Chondrocyte (in vitro differentiated cells): ENCODE data around the gene KRTAP5-2. TPM values are rescaled to one million over a fixed set of nuclear protein-coding genes. Genes with fewer than 3 reads are reported as not detected.

Experiments used
- DNase-seq: peaks from one replicate; pipeline ENCODE4 v3.0.0; 2021; ENCODE audit warnings: mixed read lengths, low spot score
- H3K27ac Mint-ChIP-seq: one replicate; pipeline ENCODE4 v1.8.0; 2021; ENCODE audit warnings: mild to moderate bottlenecking, moderate library complexity, mixed read lengths; ENCODE audit not compliant: unreplicated experiment
- H3K27me3 Mint-ChIP-seq: 2 replicates; pipeline ENCODE4 v1.8.0; 2021; ENCODE audit warnings: low read depth, mixed read lengths
- H3K36me3 Mint-ChIP-seq: 2 replicates; pipeline ENCODE4 v1.8.0; 2021; ENCODE audit warnings: low read depth, mixed read lengths
- H3K4me1 Mint-ChIP-seq: 2 replicates; pipeline ENCODE4 v1.8.0; 2021; ENCODE audit warnings: low read depth, mild to moderate bottlenecking, mixed read lengths
- H3K4me3 Mint-ChIP-seq: one replicate; pipeline ENCODE4 v1.8.0; 2021; ENCODE audit warnings: mild to moderate bottlenecking, moderate library complexity, mixed read lengths; ENCODE audit not compliant: unreplicated experiment
- H3K9me3 Mint-ChIP-seq: 2 replicates; pipeline ENCODE4 v1.8.0; 2021; ENCODE audit warnings: low read depth, mixed read lengths
- total RNA-seq: library from RNA; stranded (reverse); gene quantifications from 3 replicates; pipeline ENCODE4 v1.2.1, GENCODE V29; 2021
- TF ChIP-seq, protein P1 (sequence below): fragments of 200-600 bp; sonication (generic); IDR thresholded peaks from 2 replicates; pipeline ENCODE4 v1.5.0; 2021; ENCODE audit warnings: antibody characterized with exemption, mild to moderate bottlenecking, moderate library complexity

KRTAP5-2 gene
- total RNA-seq, 1 donor from 2014 or later: not detected

DNA sequence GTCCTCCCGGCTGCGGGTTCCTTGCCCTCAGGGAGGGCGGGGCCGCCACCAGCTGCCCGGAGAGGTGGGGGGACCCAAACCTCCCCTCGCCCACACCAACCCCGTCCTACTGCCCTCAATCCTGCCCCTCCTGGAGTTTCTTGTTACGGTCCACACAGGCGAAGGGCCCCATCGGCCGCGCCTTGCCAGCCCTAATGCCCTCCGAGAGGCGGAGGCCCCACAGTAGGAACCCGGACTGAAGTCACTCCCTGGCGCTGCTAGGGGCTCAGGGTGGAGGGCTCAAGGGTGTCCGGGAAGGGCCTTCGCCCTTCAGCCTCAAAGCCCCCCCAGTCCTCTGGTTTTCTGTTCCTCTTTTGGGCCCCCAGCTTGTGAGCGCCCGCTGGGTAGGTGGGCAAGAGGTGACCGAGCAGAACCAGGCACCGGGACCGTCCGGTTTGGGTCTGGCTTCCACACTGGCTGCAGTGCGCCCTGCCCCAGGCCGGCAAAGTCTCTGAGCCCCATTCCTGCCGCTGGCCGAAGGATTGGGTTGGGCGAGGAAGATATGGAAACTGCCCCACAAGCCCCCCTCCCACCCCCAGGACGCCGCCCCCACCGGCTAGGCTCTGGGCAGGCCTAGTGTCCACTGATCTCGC lies 50.5 kb downstream of the KRTAP5-2 start:
- H3K27ac Mint-ChIP-seq: no peak overlapping the region
- H3K4me1 Mint-ChIP-seq: peaks cover 11% of the 10 kb centered on the region
- TF ChIP-seq, protein P1, sequence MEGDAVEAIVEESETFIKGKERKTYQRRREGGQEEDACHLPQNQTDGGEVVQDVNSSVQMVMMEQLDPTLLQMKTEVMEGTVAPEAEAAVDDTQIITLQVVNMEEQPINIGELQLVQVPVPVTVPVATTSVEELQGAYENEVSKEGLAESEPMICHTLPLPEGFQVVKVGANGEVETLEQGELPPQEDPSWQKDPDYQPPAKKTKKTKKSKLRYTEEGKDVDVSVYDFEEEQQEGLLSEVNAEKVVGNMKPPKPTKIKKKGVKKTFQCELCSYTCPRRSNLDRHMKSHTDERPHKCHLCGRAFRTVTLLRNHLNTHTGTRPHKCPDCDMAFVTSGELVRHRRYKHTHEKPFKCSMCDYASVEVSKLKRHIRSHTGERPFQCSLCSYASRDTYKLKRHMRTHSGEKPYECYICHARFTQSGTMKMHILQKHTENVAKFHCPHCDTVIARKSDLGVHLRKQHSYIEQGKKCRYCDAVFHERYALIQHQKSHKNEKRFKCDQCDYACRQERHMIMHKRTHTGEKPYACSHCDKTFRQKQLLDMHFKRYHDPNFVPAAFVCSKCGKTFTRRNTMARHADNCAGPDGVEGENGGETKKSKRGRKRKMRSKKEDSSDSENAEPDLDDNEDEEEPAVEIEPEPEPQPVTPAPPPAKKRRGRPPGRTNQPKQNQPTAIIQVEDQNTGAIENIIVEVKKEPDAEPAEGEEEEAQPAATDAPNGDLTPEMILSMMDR: no peak
- H3K4me3 Mint-ChIP-seq: no peak overlapping the region
- no peak for DNase-seq
- peaks cover 4% of the 10 kb centered on the region for H3K27me3 Mint-ChIP-seq
- no peaks in the 10 kb centered on the region for H3K9me3 Mint-ChIP-seq
- H3K36me3 Mint-ChIP-seq: no peaks in the 10 kb centered on the region

Other genes with a start within 250 kb of the KRTAP5-2 start
- 1.8 to 6.9 TPM (median 6.0 TPM) in 3 replicates for gene BRSK2, start 208.4 kb downstream of the KRTAP5-2 start, total RNA-seq
- gene MOB2, start 111.5 kb downstream of the KRTAP5-2 start, total RNA-seq: 24.9 to 28.0 TPM (median 26.9 TPM) in 3 replicates
- 6.9 to 12.6 TPM (median 12.1 TPM) in 3 replicates for gene DUSP8, start 26.0 kb downstream of the KRTAP5-2 start, total RNA-seq
- not detected in 3 replicates for gene KRTAP5-1, start 13.0 kb downstream of the KRTAP5-2 start, total RNA-seq
- not detected in 3 replicates for gene KRTAP5-3, start 10.2 kb upstream of the KRTAP5-2 start, total RNA-seq
- gene KRTAP5-4, start 23.8 kb upstream of the KRTAP5-2 start, total RNA-seq: not detected in 3 replicates
- gene KRTAP5-5, start 31.5 kb upstream of the KRTAP5-2 start, total RNA-seq: not detected in 3 replicates
- not detected in 3 replicates for gene KRTAP5-6, start 98.9 kb upstream of the KRTAP5-2 start, total RNA-seq
- 39.8 to 159 TPM (median 41.2 TPM) in 3 replicates for gene IFITM10, start 152.3 kb upstream of the KRTAP5-2 start, total RNA-seq
- gene CTSD, start 165.6 kb upstream of the KRTAP5-2 start, total RNA-seq: 935 to 3,230 TPM (median 949 TPM) in 3 replicates
- 7.1 to 20.4 TPM (median 7.3 TPM) in 3 replicates for gene SYT8, start 236.7 kb upstream of the KRTAP5-2 start, total RNA-seq
- 1.3 to 3.2 TPM (median 1.4 TPM) in 3 replicates for gene TNNI2, start 240.7 kb upstream of the KRTAP5-2 start, total RNA-seq